GM18909 (cell line): Measurements from ENCODE around the gene ZNF428.
"Not testable (repeated sequence)": the region's sequence is repeated elsewhere in the genome, so short reads cannot be mapped to it uniquely, and the experiment has no call there.

Source experiments
- ATAC-seq: cut with Tn5 transposase; IDR thresholded peaks from one replicate; pipeline ENCODE4 v1.9.1; 2021; ENCODE audit warnings: mild to moderate bottlenecking; ENCODE audit not compliant: unreplicated experiment, poor library complexity

The ZNF428 gene

DNA sequence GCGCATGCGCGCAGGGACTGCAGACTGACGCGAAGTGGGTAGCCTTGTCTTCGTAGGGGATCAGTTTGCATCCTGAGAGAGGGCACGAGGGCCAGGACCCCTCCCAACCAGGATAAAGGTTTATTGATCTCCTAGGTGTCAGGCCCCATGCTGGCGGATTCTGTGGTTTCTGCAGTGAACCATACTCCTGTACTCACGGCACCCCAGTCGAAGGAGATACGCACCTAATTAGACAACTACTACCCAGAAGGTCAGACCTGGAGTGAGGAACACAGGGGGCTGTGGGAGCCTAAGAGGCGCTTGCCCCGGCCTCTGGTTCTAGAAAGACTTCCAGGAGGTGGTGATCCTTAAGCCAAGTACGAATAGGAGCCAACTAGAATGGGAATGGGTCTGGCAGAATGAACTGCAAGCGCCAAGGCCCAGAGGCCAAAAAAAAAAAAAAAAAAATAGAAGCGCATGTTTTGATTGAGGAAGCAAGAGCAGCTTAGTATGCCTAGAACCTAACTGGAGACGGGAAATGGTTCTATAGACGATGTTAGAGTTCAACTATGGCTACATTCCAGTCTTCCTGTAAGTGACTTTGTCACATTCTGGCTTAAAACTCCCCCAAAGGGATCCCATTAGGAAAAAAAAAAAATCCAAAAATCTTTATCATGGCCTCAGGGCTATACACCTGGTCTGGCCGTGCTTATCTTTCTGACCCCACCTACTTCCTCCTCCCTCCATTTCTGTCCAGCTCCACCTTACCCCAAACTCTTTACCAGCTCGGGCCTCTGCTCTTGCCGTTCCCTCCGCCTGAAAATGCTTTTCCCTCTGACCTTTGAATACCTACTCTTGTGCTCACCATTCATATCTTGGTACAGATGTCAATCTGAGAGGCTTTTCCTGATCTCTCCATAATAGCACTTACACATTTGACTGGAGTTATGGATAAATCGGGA, 902 bp upstream of the ZNF428 start:
- no peak for ATAC-seq

- ATAC-seq, result peak; percentile 41
These were observed 538 bp downstream of the ZNF428 start for GRCh38 chr19:43618921-43619261.

DNA sequence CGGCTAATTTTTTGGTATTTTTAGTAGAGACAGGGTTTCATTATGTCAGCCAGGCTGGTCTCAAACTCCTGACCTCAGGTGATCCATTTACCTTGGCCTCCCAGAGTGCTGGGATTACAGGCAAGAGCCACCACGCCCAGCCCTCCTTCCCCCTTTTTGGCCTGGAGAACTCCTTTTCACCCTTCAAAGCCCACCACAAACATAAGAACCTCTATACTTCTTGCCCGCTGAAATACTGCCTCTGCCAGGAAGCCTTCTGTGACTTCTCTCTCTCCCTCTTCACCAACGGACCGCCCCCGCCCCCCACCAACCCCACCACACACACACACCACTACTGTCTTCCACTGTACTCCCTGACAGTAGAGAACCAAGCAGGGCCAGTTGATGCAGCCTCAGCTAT, 2.5 kb downstream of the ZNF428 start:
- no peak for ATAC-seq

GRCh38 chr19:43616306-43616705, 3.1 kb downstream of the ZNF428 start:
- no peak for ATAC-seq

DNA sequence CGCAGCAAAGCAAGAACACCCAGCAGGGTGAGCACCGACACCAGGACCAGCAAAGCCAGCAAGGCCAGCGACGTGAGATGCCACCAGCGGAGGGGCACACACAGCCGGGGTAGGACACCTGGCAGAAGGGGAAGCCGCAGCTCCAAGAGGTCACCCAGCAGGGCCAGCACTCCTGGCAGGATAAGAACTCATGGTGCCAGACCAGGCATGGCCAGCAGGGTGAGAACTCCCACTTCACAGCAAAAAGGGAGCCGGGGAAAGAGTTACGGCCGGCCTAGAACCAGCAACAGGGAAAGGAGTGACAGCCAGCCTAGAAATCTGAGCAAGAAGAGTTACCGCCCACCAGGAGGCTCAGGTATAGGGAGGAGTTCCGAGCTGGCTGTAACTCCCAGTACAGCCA, 7.1 kb downstream of the ZNF428 start:
- no peak for ATAC-seq

DNA sequence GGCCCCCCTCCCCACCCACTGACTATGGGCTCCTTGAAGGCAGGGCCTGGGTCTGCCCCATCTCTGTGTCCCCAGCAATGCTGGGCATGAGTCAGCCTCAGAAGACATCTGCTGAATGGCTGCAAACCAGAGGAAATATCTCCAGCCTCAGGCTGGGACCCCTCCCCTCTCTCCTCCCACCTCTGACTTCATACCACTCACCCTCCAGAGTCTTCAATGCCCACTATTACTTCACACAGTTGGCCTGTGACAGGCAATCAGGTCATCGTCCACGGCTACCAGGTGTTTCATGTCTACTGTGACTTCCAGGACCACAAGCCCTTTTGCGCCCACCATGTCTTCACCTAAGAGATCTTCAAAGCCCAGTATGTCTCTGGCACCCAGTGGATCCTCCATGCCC, 7.6 kb downstream of the ZNF428 start, which contains the start of gene SRRM5:
TSS of gene SRRM5 (plus strand) at position 301 of the 400 bp plus-strand sequence. CDS start at position 335, 34 bp downstream.
- no peak for ATAC-seq

GRCh38 chr19:43610493-43610892, 8.9 kb downstream of the ZNF428 start:
- no peak for ATAC-seq

DNA sequence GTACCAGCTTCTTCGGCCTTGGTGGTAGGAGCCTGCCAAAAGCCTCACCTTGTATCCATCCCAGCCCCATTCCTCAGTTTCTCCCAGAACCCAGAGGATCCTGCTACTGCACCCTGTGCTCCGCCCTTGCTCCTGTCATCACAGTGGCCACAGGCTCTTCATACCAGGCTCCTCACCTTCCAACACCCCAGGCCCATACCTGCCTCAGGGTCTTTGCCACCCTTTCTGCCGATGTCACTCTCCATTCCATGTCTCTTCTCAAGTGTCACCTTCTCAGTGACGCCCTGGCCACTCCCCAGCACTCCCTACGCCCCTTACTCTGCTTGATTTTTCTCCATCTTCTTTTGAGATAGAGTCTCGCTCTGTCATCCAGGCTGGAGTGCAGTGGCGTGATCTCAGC, 9.6 kb downstream of the ZNF428 start:
- no peak for ATAC-seq

- ATAC-seq, result no peak
These were observed 11.9 kb downstream of the ZNF428 start for GRCh38 chr19:43607238-43608205.

- no peak for ATAC-seq
These were observed 12.7 kb downstream of the ZNF428 start for GRCh38 chr19:43606569-43607229.

GRCh38 chr19:43605875-43606568, 13.4 kb downstream of the ZNF428 start:
- no peak for ATAC-seq

- ATAC-seq, result not testable (repeated sequence)
These were observed 19.1 kb downstream of the ZNF428 start for GRCh38 chr19:43600326-43600725.

- no peak for ATAC-seq
These were observed 19.7 kb downstream of the ZNF428 start for GRCh38 chr19:43599635-43600295.

- ATAC-seq, result no peak
These were observed 20.8 kb downstream of the ZNF428 start for GRCh38 chr19:43598445-43599240.

GRCh38 chr19:43597876-43598275, 21.6 kb downstream of the ZNF428 start:
- no peak for ATAC-seq

DNA sequence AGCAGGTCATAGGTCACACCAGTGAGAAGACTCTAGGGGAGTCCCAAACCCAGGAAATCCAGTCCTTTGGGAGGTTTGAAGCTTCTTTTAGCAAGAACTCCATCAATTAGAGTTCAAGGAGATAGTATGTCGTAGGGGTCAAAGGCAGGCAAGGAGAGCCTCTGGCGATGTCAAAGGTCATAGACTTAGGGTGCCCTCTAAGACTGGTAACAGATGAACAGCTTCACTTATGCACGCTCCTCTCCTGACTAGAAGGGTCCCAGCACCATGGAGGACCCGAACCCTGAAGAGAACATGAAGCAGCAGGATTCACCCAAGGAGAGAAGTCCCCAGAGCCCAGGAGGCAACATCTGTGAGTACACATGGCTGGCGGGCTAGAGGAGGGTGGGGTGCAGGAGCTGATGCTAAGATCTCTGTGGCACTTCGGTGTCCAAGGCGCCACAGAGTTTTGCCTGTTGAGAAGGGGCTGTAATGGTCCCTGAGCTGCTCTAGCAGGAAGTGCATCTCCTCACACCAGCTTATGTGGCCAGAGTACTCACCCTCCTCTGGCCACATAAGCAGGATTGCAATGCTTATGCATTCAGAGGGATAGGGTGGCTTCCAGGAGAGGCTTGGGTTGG, 22.5 kb downstream of the ZNF428 start:
- ATAC-seq, result no peak

GRCh38 chr19:43595999-43596841, 23.2 kb downstream of the ZNF428 start, which contains the start of the genes IRGQ and ZNF576:
Gene IRGQ (minus strand): TSS chr19:43596134. CDS start chr19:43595338, 796 bp downstream.
Gene ZNF576 (plus strand): TSS chr19:43596595. CDS start chr19:43597109, 514 bp downstream.
- ATAC-seq, result peak; percentile 84
